Mucosa of descending colon (tissue), 3 donors: ENCODE results near the gene LYST. TPM values are rescaled to one million over a fixed set of nuclear protein-coding genes. Genes with fewer than 3 reads are reported as not detected.
A peak's percentile ranks its signal among the peaks of the same experiment; 100 is the strongest.

Experiments used
- ATAC-seq: fragments of 200-7000 bp; cut with Tn5 transposase; one replicate; pipeline ENCODE4 v1.9.1; 2020; ENCODE audit warnings: mild to moderate bottlenecking, moderate library complexity
- DNase-seq, 3 donors: peaks; one replicate each; pipeline ENCODE4 v3.0.0-alpha.2; 2020
- H3K36me3 ChIP-seq: fragments of 200-600 bp; one replicate; pipeline ENCODE4 v1.8.0; 2021; ENCODE audit warnings: low read depth, mild to moderate bottlenecking
- H3K4me1 ChIP-seq: fragments of 200-600 bp; one replicate; pipeline ENCODE4 v1.8.0; 2021; ENCODE audit warnings: low read depth, mild to moderate bottlenecking
- H3K4me3 ChIP-seq: fragments of 200-600 bp; one replicate; pipeline ENCODE4 v1.8.0; 2021; ENCODE audit warnings: mild to moderate bottlenecking
- H3K9me3 ChIP-seq: fragments of 200-600 bp; one replicate; pipeline ENCODE4 v1.8.0; 2021; ENCODE audit warnings: mild to moderate bottlenecking
- intact Hi-C, 2 donors: fragments of 100-400 bp; cut with DNase I in 1 of 2; cut with micrococcal nuclease in 1 of 2; formaldehyde crosslinking; loops; one replicate each; pipeline versions ENCODE4 v1.11.0 to v1.11.1; 2022; cut with DNase I, micrococcal nuclease
- total RNA-seq, 3 donors: library from RNA; stranded (reverse); fragmentation: NEBNext Ultra II Directional in 2 of 3; extraction: Animal tissue kit (Norgen Biotek cat#: 25700) in 2 of 3; gene quantifications; one replicate each; pipeline versions ENCODE4 v1.2.1 to v1.2.4, GENCODE V29; 2021 to 2023
- TF ChIP-seq, protein P1 (sequence below): fragments of 200-600 bp; IDR thresholded peaks from one replicate; pipeline ENCODE4 v1.8.0; 2022; ENCODE audit warnings: antibody characterized with exemption, mild to moderate bottlenecking
- donor health status: DM: no; HTN: no; CAD: no; lungs with moderate emphysema.
- donor health status: DM: no; HTN: no; CAD: no.
- donor health status: DM: no; HTN: yes; CAD: no.

The LYST gene
- total RNA-seq, 3 donors from 2014 or later: 24.0 to 32.3 (median 26.7) TPM

DNA sequence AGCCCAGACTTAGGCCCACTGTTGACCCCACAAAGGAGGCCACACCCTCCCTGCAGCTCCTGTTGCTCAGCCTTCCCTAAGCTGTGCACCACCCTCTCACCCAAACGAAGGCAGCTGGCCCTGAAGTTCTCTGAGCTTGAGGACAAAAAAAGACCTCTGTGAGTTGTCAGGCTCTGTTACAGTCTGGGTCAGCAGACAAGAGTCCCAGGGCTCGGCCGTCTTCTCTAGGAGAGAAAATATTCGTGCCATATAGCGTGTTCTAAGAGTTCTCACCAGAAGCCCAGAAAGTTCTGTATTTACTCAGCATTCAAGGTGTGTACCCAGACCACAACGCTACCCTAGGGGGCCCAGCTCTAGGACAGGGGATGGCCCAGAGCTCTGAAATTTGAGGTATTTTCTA, 25.5 kb upstream of the LYST start:
- intact Hi-C loops: no loop called here
- TF ChIP-seq, protein P1, sequence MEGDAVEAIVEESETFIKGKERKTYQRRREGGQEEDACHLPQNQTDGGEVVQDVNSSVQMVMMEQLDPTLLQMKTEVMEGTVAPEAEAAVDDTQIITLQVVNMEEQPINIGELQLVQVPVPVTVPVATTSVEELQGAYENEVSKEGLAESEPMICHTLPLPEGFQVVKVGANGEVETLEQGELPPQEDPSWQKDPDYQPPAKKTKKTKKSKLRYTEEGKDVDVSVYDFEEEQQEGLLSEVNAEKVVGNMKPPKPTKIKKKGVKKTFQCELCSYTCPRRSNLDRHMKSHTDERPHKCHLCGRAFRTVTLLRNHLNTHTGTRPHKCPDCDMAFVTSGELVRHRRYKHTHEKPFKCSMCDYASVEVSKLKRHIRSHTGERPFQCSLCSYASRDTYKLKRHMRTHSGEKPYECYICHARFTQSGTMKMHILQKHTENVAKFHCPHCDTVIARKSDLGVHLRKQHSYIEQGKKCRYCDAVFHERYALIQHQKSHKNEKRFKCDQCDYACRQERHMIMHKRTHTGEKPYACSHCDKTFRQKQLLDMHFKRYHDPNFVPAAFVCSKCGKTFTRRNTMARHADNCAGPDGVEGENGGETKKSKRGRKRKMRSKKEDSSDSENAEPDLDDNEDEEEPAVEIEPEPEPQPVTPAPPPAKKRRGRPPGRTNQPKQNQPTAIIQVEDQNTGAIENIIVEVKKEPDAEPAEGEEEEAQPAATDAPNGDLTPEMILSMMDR: no peak
- DNase-seq (no peak), ATAC-seq (no peak)
- Histone ChIP-seq H3K4me3 (no peak overlapping the region), H3K9me3 (no peaks in the 10 kb centered on the region), H3K36me3 (no peaks in the 10 kb centered on the region), H3K4me1 (peaks cover 9% of the 10 kb centered on the region)

DNA sequence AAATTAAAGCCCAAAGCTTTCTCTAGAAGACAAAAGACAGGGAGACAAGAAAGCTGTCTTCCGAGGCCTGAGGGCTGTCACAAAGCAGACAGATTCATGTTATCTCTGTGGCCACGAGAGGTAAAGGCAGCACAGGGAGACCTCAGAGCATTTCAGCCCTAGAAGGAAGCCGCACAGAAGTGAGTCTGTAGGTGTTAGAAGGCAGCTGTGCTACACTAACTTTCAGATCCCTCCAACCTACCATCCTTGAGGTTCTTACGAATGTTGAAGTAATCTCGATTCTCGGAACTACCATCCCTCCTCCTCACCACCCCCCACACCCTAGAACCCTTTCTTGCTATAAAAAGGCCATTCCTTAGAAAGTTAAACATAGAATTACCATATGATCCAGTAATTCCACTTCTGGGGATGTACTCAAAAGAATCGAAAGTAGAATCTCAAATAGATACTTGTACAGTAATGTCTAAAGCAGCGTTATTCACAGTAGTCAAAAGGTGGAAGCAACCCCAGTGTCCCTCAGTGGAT, 21.5 kb upstream of the LYST start:
- TF ChIP-seq, protein P1: no peak
- peak in 1 of 3 donors; percentile 19 for DNase-seq
- H3K9me3 ChIP-seq: no peaks in the 10 kb centered on the region
- peak; percentile 44 for ATAC-seq
- H3K4me3 ChIP-seq: no peak overlapping the region
- H3K36me3 ChIP-seq: no peaks in the 10 kb centered on the region
- intact Hi-C loops: no loop called here
- peaks cover 12% of the 10 kb centered on the region for H3K4me1 ChIP-seq

DNA sequence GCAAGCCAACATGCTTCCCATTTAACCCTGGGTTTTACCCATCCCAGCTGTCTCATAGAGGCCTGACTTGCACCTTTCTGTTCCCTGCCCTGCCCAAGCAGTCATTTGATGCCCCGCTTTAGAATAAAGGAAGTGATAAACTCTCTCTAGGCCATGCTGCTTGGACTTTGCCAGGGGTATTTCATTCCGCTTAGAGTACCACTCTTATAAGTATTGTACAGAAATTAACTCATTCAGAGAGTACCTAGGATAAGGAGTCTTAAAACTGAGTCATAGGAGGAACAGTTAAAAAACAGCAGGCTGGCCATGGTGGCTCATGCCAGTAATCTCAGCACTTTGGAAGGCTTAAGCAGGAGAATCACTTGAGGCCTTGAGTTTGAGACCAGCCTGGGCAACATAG, 21.0 kb upstream of the LYST start:
- H3K9me3 ChIP-seq: no peaks in the 10 kb centered on the region

DNA sequence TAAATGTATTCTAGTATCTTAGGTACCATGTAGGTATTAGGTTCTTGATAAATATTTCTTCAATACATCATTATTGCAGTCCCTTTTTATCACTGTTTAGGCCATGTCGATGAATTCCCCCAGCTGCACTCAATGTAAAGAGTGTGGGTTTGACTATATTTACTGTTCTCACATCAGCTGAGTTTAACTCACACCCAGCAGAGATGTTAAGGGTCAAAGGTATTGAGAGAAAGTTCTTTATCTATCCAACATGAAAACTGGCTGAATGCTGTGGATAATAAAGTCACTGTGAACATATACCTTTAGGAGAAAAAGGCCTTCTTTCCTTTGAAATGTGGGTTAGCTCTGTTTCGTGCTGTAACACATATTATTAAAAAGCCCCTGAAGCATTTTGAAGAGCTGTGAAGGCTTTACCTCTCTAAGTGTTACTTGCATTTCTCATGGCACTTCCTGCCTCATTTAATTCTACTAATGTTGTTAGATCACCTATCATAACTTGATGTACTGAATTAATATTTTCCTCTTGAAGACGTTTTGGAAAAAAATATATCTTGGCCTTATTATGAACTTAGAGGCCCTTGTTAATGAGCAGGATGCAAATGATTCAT, 19.1 kb upstream of the LYST start:
- DNase-seq: no peak

More for the DNA sequence above, 21.0 kb upstream of the LYST start:
- Histone ChIP-seq H3K36me3 (no peaks in the 10 kb centered on the region), H3K4me1 (peaks cover 10% of the 10 kb centered on the region), H3K4me3 (no peak overlapping the region)
- peak; percentile 36 for ATAC-seq
- no peak for DNase-seq
- TF ChIP-seq, protein P1: no peak
- intact Hi-C loops: no loop called here

DNA sequence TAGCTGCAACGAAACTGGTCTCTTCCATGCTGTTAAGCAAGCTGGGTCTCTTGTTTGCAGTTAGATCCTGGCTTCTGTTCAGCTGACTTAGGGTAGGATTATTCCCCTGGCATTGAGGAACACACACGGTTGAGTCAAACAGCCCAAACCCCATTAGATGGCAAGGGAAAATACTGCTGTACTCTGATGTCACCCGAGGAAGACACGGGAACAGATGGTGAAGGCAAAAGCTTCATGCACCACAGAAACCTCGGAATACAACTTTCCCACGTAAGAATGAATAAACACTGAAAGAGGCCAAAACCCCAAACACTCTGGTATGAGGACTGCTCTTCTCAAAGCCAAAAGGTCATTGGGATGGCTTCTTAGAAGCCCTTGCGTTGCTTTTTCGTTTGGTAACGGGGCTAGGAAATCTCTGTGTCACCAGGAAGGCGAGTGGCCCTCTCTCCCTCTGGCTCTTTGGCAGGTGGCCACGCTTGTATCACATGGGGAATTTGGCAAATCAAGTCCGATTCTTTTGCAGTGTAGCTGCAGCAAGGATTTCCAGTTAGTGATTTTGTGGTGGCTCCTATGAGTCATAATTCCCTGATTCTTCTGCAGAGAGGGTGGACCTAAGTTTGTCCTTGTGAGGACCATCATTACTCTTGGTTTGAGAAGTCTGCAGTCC, 16.7 kb upstream of the LYST start:
- intact Hi-C loops: no loop called here
- ATAC-seq (peak; percentile 49), DNase-seq (peak; percentile 58 to 75 (median 66))
- Histone ChIP-seq H3K36me3 (no peaks in the 10 kb centered on the region), H3K4me3 (no peak overlapping the region), H3K4me1 (peaks cover 7% of the 10 kb centered on the region), H3K9me3 (no peaks in the 10 kb centered on the region)
- TF ChIP-seq, protein P1: no peak

More for the DNA sequence above, 19.1 kb upstream of the LYST start:
- H3K9me3 ChIP-seq: no peaks in the 10 kb centered on the region
- TF ChIP-seq, protein P1: no peak
- intact Hi-C loops: no loop called here
- peaks cover 3% of the 10 kb centered on the region for H3K4me1 ChIP-seq
- no peaks in the 10 kb centered on the region for H3K36me3 ChIP-seq
- no peak overlapping the region for H3K4me3 ChIP-seq
- ATAC-seq: peak; percentile 66
